Lower leg skin (tissue), 3 donors: Measurements from ENCODE around the gene KDF1.

Experiments used
- CTCF ChIP-seq, 3 donors: fragments of 450-650 bp; IDR thresholded peaks; one replicate each; pipeline ENCODE4 v1.5.1; 2016; ENCODE audit warnings: antibody characterized with exemption in 3 of 3, mild to moderate bottlenecking in 3 of 3, moderate library complexity in 2 of 3
- POLR2A ChIP-seq, 2 donors: fragments of 450-650 bp; IDR thresholded peaks; one replicate each; pipeline ENCODE4 v1.6.1; 2016 to 2017; ENCODE audit warnings: antibody characterized with exemption in 2 of 2, mild to moderate bottlenecking in 1 of 2, moderate library complexity in 1 of 2

DNA sequence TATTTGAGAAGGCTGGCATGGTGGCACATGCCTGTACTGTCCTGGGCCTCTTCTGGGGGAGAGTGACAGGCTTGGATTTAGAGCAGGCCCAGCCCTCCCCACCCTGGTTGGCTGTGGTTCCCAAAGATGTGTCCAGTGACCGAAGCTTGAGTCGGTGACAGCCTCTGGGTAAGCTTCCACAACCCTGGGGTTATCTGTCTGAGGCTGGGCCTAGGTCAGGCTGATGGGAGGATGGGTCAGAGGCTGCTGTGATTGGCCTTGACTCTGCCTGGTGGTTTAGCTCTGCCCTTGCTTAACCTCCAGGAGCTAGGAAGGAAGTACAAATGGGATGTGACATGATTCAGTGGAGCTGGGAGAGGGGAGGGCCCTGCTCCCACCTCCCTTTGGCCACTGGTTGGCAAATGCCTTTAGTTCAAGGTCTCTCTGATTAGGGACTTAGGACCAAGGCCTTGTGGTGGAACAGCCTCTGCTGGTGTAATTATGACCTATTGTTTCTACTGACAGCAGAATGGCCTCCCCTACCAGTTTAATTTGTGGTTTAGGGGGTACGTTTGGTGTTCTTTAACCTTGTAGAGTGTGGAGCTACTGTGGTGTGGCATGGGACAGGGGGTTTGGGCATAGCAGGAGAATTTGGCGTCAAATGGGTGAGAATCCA, 22.1 kb downstream of the KDF1 start:
- TF ChIP-seq CTCF (IDR thresholded peaks at IDR 0.05), result peak in 1 of 3 donors; percentile 43
- no peak for TF ChIP-seq POLR2A (IDR thresholded peaks at IDR 0.05)
